Measurements from ENCODE around the gene CYTH2.
"Not testable (repeated sequence)": the region's sequence is repeated elsewhere in the genome, so short reads cannot be mapped to it uniquely, and the experiment has no call there.

The CYTH2 gene

DNA sequence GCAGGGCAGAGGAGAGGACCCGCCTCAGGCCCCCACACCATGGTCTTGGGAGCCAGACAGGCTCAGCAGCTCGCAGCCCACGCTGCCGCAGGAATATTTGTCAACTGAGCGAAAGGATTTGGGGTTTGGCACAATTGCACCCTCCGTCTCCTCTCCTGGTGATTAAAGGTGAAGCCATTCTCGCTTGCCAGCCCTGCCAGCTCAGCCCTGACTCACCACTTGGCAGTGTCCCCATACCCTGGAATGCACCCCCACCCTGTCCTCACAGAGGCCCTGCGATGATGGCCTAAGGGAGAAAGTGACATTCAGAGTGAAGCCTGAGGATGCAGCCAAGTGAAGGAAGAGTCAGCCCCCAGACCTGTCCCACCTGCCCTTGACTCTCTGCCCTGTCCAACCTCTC lies 18.8 kb downstream of the CYTH2 start:
- Histone ChIP-seq H3K36me3 (replicated peaks) (no peaks in the 10 kb centered on the region), H3K27me3 (replicated peaks) (no peaks in the 10 kb centered on the region), H3K4me3 (ENCODE audit: low read depth, low read length) (no peak overlapping the region), H3K27ac (no peak overlapping the region)
- in situ Hi-C loops (cut with HindIII; ENCODE audit: low pct_ligation_motif_present, low sequenced_read_pairs) = no loop called here
- no peak for DNase-seq
- TF ChIP-seq, protein P1, sequence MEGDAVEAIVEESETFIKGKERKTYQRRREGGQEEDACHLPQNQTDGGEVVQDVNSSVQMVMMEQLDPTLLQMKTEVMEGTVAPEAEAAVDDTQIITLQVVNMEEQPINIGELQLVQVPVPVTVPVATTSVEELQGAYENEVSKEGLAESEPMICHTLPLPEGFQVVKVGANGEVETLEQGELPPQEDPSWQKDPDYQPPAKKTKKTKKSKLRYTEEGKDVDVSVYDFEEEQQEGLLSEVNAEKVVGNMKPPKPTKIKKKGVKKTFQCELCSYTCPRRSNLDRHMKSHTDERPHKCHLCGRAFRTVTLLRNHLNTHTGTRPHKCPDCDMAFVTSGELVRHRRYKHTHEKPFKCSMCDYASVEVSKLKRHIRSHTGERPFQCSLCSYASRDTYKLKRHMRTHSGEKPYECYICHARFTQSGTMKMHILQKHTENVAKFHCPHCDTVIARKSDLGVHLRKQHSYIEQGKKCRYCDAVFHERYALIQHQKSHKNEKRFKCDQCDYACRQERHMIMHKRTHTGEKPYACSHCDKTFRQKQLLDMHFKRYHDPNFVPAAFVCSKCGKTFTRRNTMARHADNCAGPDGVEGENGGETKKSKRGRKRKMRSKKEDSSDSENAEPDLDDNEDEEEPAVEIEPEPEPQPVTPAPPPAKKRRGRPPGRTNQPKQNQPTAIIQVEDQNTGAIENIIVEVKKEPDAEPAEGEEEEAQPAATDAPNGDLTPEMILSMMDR (IDR thresholded peaks at IDR 0.05; ENCODE audit: low read depth, low read length, missing control alignments) = no peak

DNA sequence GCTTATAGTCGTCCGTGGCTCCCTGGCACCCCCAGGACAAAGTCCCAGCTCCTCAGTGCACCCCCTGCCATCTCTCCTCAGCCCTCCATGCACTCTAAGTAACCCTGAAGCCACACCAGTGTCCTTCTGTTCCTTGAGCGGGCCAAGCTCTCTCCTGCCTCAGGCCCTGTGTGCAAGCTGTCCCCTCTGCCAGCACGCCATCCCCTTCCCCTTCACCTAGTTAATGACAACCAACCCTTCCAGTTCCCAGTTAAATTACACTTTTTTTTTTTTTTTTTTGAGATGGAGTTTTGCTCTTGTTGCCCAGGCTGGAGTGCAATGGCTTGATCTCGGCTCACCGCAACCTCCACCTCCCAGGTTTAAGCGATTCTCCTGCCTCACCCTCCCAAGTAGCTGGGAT lies 19.3 kb downstream of the CYTH2 start:
- in situ Hi-C loops (cut with HindIII; ENCODE audit: low pct_ligation_motif_present, low sequenced_read_pairs); H3K4me3 ChIP-seq (ENCODE audit: low read depth, low read length); DNase-seq; H3K36me3 ChIP-seq (replicated peaks); H3K27me3 ChIP-seq (replicated peaks); H3K27ac ChIP-seq: not testable (repeated sequence)

DNA sequence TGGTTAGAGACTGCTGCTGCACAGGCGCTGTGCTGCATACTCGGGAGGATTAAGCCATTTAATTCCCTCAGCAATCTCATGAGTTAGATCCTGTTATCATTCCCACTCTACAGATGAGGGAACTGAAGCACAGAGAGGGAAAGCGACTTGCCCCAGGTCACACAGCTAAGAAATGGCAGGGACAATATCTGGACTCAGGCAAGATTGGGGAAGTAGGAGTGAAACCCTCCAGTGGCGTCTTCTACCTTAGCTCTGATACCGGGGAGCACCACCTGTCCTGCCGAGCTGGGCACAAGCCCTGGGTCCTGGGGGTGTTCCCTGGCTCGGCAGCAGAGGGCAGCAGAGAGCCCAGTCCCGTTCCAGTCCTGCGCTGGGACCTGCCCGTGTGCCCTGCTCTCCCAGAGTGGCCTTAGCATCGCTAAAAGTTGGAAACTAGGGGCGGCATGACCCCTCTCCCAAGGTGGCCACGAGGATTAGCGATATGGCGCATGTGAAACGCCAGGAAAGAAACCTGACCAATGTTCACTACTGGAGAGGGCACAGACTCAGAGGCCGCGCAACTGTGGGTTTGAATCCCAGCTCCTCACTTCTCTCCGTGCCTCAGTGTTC lies 20.5 kb downstream of the CYTH2 start:
- TF ChIP-seq, protein P1 (IDR thresholded peaks at IDR 0.05; ENCODE audit: low read depth, low read length, missing control alignments) = peak; percentile 98
- Histone ChIP-seq H3K36me3 (replicated peaks) (no peaks in the 10 kb centered on the region), H3K27me3 (replicated peaks) (no peaks in the 10 kb centered on the region), H3K4me3 (ENCODE audit: low read depth, low read length) (no peak overlapping the region), H3K27ac (no peak overlapping the region)
- DNase-seq = peak; percentile 35
- in situ Hi-C loops (cut with HindIII; ENCODE audit: low pct_ligation_motif_present, low sequenced_read_pairs) = no loop called here

DNA sequence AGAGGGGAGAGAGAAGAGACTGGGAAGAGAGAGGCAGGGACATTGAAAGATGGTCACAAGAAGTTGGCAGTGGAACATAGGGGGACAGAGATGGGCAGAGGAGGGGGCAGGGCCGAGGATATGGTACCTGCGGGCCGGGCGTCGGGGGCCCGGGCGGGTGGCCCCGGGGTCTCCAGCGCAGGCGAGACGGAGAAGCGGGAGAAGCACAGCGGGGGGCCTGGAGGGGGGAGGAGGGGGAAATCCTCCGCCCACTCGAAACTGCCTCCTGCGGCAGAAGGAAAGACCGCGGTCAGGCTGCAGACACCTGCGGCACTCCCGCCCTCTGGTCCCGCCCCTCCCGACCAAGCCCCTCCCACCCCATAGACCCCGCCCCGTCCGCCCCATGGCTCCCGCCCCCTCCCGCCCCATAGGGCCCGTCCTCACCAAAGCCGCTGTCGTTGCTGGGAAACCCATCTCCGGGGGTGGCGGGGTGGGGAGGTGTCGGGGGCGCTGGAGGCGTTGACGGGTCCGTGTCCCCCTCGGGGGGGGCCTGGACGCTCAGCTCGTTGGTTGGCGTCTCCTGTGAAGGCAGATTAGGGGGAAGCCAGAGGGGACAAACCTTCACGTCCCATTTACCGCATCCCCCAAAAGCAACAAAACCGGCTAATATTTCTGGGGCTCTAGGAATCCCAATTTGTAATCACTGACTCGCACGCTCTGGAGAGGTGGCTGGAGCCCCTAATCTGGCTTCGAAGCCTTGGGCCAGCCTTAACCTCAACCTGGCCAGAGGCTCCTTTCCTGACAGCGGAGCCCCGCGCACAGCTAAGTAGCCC lies 22.0 kb downstream of the CYTH2 start:
- Histone ChIP-seq H3K36me3 (replicated peaks) (no peaks in the 10 kb centered on the region), H3K4me3 (ENCODE audit: low read depth, low read length) (no peak overlapping the region), H3K27ac (no peak overlapping the region), H3K27me3 (replicated peaks) (no peaks in the 10 kb centered on the region)
- in situ Hi-C loops (cut with HindIII; ENCODE audit: low pct_ligation_motif_present, low sequenced_read_pairs) = no loop called here
- TF ChIP-seq, protein P1 (IDR thresholded peaks at IDR 0.05; ENCODE audit: low read depth, low read length, missing control alignments) = no peak
- no peak for DNase-seq

DNA sequence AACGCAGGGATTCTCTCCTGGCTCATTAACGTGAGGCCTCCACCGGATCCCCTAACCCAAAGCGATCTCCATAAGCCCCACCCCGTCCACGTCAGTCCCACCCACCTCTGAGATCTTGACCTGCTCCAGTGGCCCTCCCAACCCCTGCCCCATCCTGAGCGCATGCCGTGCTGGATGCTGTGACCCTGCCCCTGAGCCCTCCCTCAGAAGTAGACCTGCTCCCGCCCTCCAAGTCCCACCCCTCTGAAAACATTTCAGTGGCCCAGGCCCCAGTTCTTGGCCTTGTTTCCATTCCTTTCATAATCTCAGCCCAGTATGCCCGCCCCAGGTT lies 22.6 kb downstream of the CYTH2 start:
- no peak overlapping the region for H3K4me3 ChIP-seq (ENCODE audit: low read depth, low read length)
- peaks cover under 1% of the 10 kb centered on the region for H3K27me3 ChIP-seq (replicated peaks)
- DNase-seq = no peak
- TF ChIP-seq, protein P1 (IDR thresholded peaks at IDR 0.05; ENCODE audit: low read depth, low read length, missing control alignments) = no peak
- H3K36me3 ChIP-seq (replicated peaks) = no peaks in the 10 kb centered on the region
- in situ Hi-C loops (cut with HindIII; ENCODE audit: low pct_ligation_motif_present, low sequenced_read_pairs) = no loop called here
- H3K27ac ChIP-seq = no peak overlapping the region

DNA sequence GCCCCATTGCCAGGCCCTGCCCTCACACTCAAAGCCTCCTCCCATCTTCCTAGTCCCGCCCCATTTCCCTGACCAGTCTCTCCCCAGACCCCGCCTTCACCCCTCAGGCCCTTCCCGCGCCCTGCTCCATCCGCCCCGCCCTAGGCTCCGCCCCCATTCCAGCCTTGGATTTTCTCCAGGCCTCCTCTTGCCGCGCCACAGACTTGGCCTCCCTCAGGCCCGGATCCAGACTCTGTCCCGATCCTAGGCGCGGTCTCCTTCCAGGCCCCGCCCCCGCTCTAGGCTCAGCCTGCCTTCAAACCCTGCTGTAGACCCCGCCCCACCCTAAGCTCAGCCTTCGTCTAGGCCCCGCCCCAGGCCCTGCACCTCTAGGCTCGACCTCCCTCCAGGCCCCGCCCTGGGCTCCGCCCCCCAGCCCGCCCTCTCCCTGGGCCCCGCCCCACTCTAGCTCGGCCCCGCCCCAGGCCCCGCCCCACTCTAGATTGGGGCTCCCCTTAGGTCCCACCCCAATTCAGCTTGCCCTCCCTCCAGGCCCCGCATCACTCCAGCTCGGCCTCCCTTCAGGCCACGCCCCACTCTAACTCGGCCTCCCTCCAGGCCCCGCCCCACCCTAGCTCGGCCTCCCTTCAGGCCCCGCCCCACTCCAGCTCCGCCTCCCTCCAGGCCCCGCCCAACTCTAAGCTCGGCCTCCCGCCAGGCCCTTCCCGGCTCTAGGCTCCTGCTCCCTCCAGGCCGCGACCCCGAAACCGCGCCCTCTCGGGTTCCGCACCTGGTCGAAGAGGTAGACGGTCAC lies 24.0 kb downstream of the CYTH2 start:
- TF ChIP-seq, protein P1 (IDR thresholded peaks at IDR 0.05; ENCODE audit: low read depth, low read length, missing control alignments) = no peak
- no peak overlapping the region for H3K27ac ChIP-seq
- H3K4me3 ChIP-seq (ENCODE audit: low read depth, low read length) = peak overlapping the region; percentile 60
- in situ Hi-C loops (cut with HindIII; ENCODE audit: low pct_ligation_motif_present, low sequenced_read_pairs) = no loop called here
- no peaks in the 10 kb centered on the region for H3K36me3 ChIP-seq (replicated peaks)
- DNase-seq = peak; percentile 96
- peaks cover 12% of the 10 kb centered on the region for H3K27me3 ChIP-seq (replicated peaks)
